ENCODE data around the gene RND1.

- TF ChIP-seq, protein P1, sequence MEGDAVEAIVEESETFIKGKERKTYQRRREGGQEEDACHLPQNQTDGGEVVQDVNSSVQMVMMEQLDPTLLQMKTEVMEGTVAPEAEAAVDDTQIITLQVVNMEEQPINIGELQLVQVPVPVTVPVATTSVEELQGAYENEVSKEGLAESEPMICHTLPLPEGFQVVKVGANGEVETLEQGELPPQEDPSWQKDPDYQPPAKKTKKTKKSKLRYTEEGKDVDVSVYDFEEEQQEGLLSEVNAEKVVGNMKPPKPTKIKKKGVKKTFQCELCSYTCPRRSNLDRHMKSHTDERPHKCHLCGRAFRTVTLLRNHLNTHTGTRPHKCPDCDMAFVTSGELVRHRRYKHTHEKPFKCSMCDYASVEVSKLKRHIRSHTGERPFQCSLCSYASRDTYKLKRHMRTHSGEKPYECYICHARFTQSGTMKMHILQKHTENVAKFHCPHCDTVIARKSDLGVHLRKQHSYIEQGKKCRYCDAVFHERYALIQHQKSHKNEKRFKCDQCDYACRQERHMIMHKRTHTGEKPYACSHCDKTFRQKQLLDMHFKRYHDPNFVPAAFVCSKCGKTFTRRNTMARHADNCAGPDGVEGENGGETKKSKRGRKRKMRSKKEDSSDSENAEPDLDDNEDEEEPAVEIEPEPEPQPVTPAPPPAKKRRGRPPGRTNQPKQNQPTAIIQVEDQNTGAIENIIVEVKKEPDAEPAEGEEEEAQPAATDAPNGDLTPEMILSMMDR (IDR thresholded peaks at IDR 0.05) = no peak
- TF ChIP-seq POLR2A (IDR thresholded peaks at IDR 0.05) (no peak), EP300 (IDR thresholded peaks at IDR 0.05) (no peak)
Measured at GRCh38 chr12:48883305-48884161, 17.9 kb upstream of the RND1 start.

Measured in tibial nerve (tissue), 4 donors.